Eye (tissue), 1 donor: ENCODE results near the gene FAM53A.

Experiments
- DNase-seq: peaks from one replicate; pipeline ENCODE4 v3.0.0-alpha.2; 2015

Gene FAM53A

GRCh38 chr4:1601852-1602654, 82.1 kb downstream of the FAM53A start:
- DNase-seq = peak; percentile 77

- DNase-seq = no peak
Measured at GRCh38 chr4:1601533-1601835, 82.6 kb downstream of the FAM53A start.

GRCh38 chr4:1600811-1601532, 83.1 kb downstream of the FAM53A start:
- DNase-seq = no peak

- DNase-seq = no peak
Measured at GRCh38 chr4:1600211-1600780, 83.8 kb downstream of the FAM53A start.

GRCh38 chr4:1599491-1600210, 84.5 kb downstream of the FAM53A start:
- no peak for DNase-seq

GRCh38 chr4:1599026-1599481, 85.1 kb downstream of the FAM53A start:
- no peak for DNase-seq

GRCh38 chr4:1598206-1599025, 85.7 kb downstream of the FAM53A start:
- DNase-seq = no peak

- no peak for DNase-seq
Measured at GRCh38 chr4:1597021-1597931, 86.8 kb downstream of the FAM53A start.

GRCh38 chr4:1596393-1596792, 87.7 kb downstream of the FAM53A start:
- DNase-seq = no peak

- no peak for DNase-seq
Measured at GRCh38 chr4:1595789-1596325, 88.3 kb downstream of the FAM53A start.

GRCh38 chr4:1594871-1595788, 89.0 kb downstream of the FAM53A start:
- no peak for DNase-seq

GRCh38 chr4:1593881-1594345, 90.2 kb downstream of the FAM53A start:
- no peak for DNase-seq

- DNase-seq = peak; percentile 61
Measured at GRCh38 chr4:1593458-1593857, 90.7 kb downstream of the FAM53A start.

- DNase-seq = no peak
Measured at GRCh38 chr4:1592709-1593417, 91.2 kb downstream of the FAM53A start.

- no peak for DNase-seq
Measured at GRCh38 chr4:1592068-1592708, 91.9 kb downstream of the FAM53A start.

GRCh38 chr4:1591107-1591506, 93.0 kb downstream of the FAM53A start:
- DNase-seq = no peak

GRCh38 chr4:1590244-1590643, 93.9 kb downstream of the FAM53A start:
- no peak for DNase-seq
